Gastrocnemius medialis (tissue), 4 donors: ENCODE measurements around the gene HSPA9. TPM values are rescaled to one million over a fixed set of nuclear protein-coding genes. Genes with fewer than 3 reads are reported as not detected.

Experiments
- ATAC-seq, 2 donors: fragments of 150-250 bp; one replicate each; pipeline ENCODE4 v1.9.1; 2016
- DNase-seq, 2 donors: peaks; one replicate each; pipeline ENCODE4 v3.0.0-alpha.2; 2019
- H3K27ac ChIP-seq, 4 donors: fragments of 200-600 bp; sonication (generic); 1 replicate in 1 of 4; 2 replicates in 3 of 4; pipeline ENCODE4 v1.5.1; 2016 to 2018; ENCODE audit warnings: mild to moderate bottlenecking in 2 of 4, moderate library complexity in 1 of 4
- H3K27me3 ChIP-seq, 3 donors: fragments of 200-600 bp; sonication (generic) in 2 of 3; 1 replicate in 1 of 3; 2 replicates in 2 of 3; pipeline versions ENCODE4 v1.5.1 to v1.6.0; 2016 to 2019; ENCODE audit warnings: mild to moderate bottlenecking in 1 of 3, moderate library complexity in 1 of 3
- H3K36me3 ChIP-seq, 2 donors: fragments of 200-600 bp; sonication (generic) in 1 of 2; one replicate each; pipeline ENCODE4 v1.5.1; 2017 to 2018
- H3K4me1 ChIP-seq, 2 donors: fragments of 200-600 bp; sonication (generic) in 1 of 2; one replicate each; pipeline ENCODE4 v1.5.1; 2016 to 2017; ENCODE audit warnings: mild to moderate bottlenecking in 2 of 2
- H3K4me3 ChIP-seq, 4 donors: fragments of 200-600 bp; sonication (generic) in 3 of 4; 1 replicate in 1 of 4; 2 replicates in 3 of 4; pipeline ENCODE4 v1.5.1; 2016 to 2019; ENCODE audit warnings: mild to moderate bottlenecking in 2 of 4
- H3K9me3 ChIP-seq, 3 donors: fragments of 200-600 bp; sonication (generic) in 2 of 3; 1 replicate in 1 of 3; 2 replicates in 2 of 3; pipeline ENCODE4 v1.5.1; 2016 to 2019
- CTCF ChIP-seq, 5 experiments: fragments of 450-650 bp in 3 of 5; fragments of 200-600 bp in 2 of 5; sonication (generic) in 2 of 5; IDR thresholded peaks in 4 of 5; conservative IDR thresholded peaks in 1 of 5; 1 replicate in 4 of 5; 2 replicates in 1 of 5; pipeline ENCODE4 v1.5.1; 2016 to 2019; ENCODE audit warnings: antibody characterized with exemption in 5 of 5, mild to moderate bottlenecking in 3 of 5, moderate library complexity in 3 of 5
- POLR2A ChIP-seq, 2 donors: fragments of 450-650 bp; IDR thresholded peaks; one replicate each; pipeline ENCODE4 v1.6.1; 2017; ENCODE audit warnings: antibody characterized with exemption in 2 of 2, mild to moderate bottlenecking in 2 of 2, moderate library complexity in 2 of 2
- in situ Hi-C, 4 donors: fragments of 200-750 bp; cut with MboI; loops; one replicate each; pipeline versions ENCODE4 v1.15.0 to v1.8.0; 2017; ENCODE audit warnings: low sequenced_read_pairs in 4 of 4
- intact Hi-C: fragments of 100-400 bp; cut with DNase I; formaldehyde crosslinking; loops from one replicate; pipeline ENCODE4 v1.15.1; 2023; ENCODE audit warnings: low total_unique reads
- total RNA-seq, 4 donors: library from RNA; depleted of rRNA; stranded (reverse); fragments of >200 nt; gene quantifications; one replicate each; pipeline versions ENCODE4 v1.1.0 to v1.2.3, GENCODE V29; 2016

HSPA9 gene
- total RNA-seq, 4 donors from 2014 or later = 449 to 840 (median 569) TPM

DNA sequence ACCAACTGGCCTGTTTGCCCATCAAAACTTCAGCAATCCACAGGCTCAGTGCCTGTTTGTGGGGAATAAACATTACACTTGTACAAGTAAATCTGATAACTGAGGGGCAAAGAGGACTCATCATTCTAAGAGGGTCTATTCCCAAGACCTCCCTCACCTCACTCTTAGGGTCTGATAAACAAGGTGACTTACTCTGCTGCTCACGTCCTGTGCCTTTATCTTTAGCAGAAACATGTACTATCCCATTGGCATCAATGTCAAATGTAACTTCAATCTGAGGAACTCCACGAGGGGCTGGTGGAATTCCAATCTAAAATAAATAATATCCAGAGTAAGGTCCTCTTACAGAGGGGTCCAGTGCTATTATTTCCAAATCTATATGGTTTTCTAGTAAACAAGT lies 17.5 kb downstream of the HSPA9 start:
- peaks cover 5 to 92% of the 10 kb centered on the region in 2 donors for H3K36me3 ChIP-seq

GRCh38 chr5:138554143-138554542 lies 21.1 kb downstream of the HSPA9 start:
- Histone ChIP-seq H3K4me1 (no peaks in the 10 kb centered on the region), H3K27ac (no peak overlapping the region), H3K36me3 (peaks cover 5 to 64% of the 10 kb centered on the region in 2 donors), H3K27me3 (no peaks in the 10 kb centered on the region), H3K4me3 (no peak overlapping the region), H3K9me3 (no peaks in the 10 kb centered on the region)
- in situ Hi-C loops = no loop called here
- DNase-seq (no peak), ATAC-seq (no peak)
- TF ChIP-seq CTCF (IDR thresholded peaks at IDR 0.05 in 4 of 5, conservative IDR thresholded peaks at IDR 0.05 in 1 of 5) = no peak
- TF ChIP-seq POLR2A (IDR thresholded peaks at IDR 0.05) = no peak
- intact Hi-C loops = no loop called here

More for the DNA sequence above, 17.5 kb downstream of the HSPA9 start:
- no peak overlapping the region for H3K4me3 ChIP-seq
- no peaks in the 10 kb centered on the region for H3K9me3 ChIP-seq
- no peaks in the 10 kb centered on the region for H3K27me3 ChIP-seq
- ATAC-seq (no peak), DNase-seq (no peak)
- TF ChIP-seq CTCF (IDR thresholded peaks at IDR 0.05 in 4 of 5, conservative IDR thresholded peaks at IDR 0.05 in 1 of 5) (no peak), POLR2A (IDR thresholded peaks at IDR 0.05) (no peak)
- in situ Hi-C loops (no loop called here), intact Hi-C loops (no loop called here)
- no peaks in the 10 kb centered on the region for H3K4me1 ChIP-seq
- H3K27ac ChIP-seq = no peak overlapping the region

GRCh38 chr5:138553437-138554095 lies 21.6 kb downstream of the HSPA9 start:
- Histone ChIP-seq H3K27me3 (no peaks in the 10 kb centered on the region), H3K36me3 (peaks cover 5 to 59% of the 10 kb centered on the region in 2 donors), H3K27ac (no peak overlapping the region), H3K9me3 (no peaks in the 10 kb centered on the region), H3K4me1 (peaks cover 0 to 1% of the 10 kb centered on the region in 2 donors), H3K4me3 (no peak overlapping the region)
- in situ Hi-C loops = no loop called here
- DNase-seq (no peak), ATAC-seq (no peak)
- TF ChIP-seq POLR2A (IDR thresholded peaks at IDR 0.05) (no peak), CTCF (IDR thresholded peaks at IDR 0.05 in 4 of 5, conservative IDR thresholded peaks at IDR 0.05 in 1 of 5) (no peak)
- intact Hi-C loops = no loop called here

- Histone ChIP-seq H3K27ac (no peak overlapping the region), H3K27me3 (no peaks in the 10 kb centered on the region), H3K4me1 (peaks cover 6 to 8% of the 10 kb centered on the region in 2 donors), H3K36me3 (peaks cover 5 to 50% of the 10 kb centered on the region in 2 donors), H3K9me3 (no peaks in the 10 kb centered on the region), H3K4me3 (no peak overlapping the region)
- no peak for DNase-seq
- intact Hi-C loops (no loop called here), in situ Hi-C loops (no loop called here)
- ATAC-seq = no peak
- TF ChIP-seq CTCF (IDR thresholded peaks at IDR 0.05 in 4 of 5, conservative IDR thresholded peaks at IDR 0.05 in 1 of 5) = no peak
- TF ChIP-seq POLR2A (IDR thresholded peaks at IDR 0.05) = no peak
Observed at GRCh38 chr5:138552657-138553056, 22.5 kb downstream of the HSPA9 start.

- H3K4me1 ChIP-seq = peaks cover 37 to 38% of the 10 kb centered on the region in 2 donors
- ATAC-seq (no peak), DNase-seq (no peak)
- H3K27me3 ChIP-seq = no peaks in the 10 kb centered on the region
- no peak overlapping the region for H3K27ac ChIP-seq
- intact Hi-C loops (no loop called here), in situ Hi-C loops (no loop called here)
- TF ChIP-seq CTCF (IDR thresholded peaks at IDR 0.05 in 4 of 5, conservative IDR thresholded peaks at IDR 0.05 in 1 of 5) (no peak), POLR2A (IDR thresholded peaks at IDR 0.05) (no peak)
- H3K9me3 ChIP-seq = no peaks in the 10 kb centered on the region
- peaks cover 0 to 17% of the 10 kb centered on the region in 2 donors for H3K36me3 ChIP-seq
- H3K4me3 ChIP-seq = no peak overlapping the region
Observed at GRCh38 chr5:138549414-138549813, 25.8 kb downstream of the HSPA9 start.
